Stimulated activated CD4-positive, alpha-beta T cell treated with anti-CD3 and anti-CD28 coated beads, Interleukin-15, amount 100 ng/mL, for 1 hour (primary cell): ENCODE results near the gene TRPV4.

Source experiments
- DNase-seq, 2 donors: peaks; one replicate each; pipeline ENCODE4 v3.0.0-alpha.2; 2020; ENCODE audit warnings: low read depth in 1 of 2, low spot score in 1 of 2

Gene TRPV4

DNA sequence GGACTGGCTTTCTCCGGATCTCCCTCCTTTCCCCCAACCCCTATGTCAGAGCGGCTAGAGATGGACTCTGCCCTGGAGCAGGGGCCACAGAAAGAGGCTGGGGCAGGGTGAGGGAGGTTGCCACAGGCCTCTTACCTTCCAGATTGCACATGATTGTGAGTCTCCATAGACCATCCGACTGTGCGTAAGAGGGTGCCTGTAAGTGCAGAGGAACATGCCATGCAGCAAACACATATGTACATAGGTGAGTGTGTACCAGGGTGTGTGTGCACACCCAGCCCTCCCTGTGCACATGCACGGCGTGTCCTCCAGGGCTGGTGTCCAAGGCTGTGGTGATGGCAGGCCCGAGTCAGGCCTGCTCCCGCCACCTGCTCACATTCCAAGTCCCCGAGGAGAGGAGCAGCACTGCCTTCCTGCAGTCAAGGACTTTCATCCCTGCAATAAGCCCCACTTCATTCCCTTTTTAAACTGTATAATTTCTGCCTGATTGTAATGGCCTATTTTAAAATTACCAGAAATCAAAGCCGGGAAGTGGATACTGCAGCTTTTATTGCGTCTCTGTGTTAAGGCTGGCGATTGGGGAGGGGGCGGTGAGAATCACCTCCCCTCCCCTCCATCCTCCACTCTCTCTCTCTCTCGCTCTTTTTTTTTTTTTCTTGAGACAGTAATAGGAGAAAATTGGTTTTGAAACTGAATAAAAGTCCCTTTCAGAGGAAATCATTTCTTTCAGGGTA lies 91.1 kb downstream of the TRPV4 start:
- no peak for DNase-seq

DNA sequence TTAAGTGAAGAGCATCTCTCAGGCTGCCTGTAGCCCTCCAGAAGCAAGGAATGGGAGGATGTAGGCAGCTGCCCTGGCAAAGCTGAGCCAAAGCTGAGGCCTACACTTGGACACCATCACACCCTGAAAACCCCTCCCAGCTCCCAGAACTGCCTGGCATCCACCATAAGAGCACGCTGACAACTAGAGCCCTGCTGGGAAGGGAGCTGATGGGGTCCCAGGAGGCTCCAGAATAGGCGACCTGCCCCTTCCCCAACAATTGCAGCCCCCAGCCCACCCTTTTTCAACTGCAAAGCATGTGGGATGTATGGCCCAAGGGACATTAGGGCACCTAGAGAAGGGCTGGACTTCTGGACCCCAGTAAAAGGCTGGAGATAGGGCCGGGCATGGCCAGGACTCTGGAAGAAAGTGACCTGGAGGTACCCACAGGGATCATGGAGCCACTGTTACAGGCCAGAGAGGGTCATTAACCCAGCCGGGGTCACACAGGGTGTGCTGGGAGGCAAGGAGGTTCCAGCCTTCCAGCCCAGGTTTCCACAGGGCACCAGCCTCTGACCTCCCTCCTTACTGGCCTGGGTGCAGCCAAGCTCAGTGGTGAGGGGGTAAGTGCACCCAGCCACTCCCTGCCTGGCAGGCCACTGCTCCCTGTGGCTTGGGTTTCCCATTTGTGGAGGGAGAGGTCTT lies 91.8 kb downstream of the TRPV4 start:
- DNase-seq: no peak

DNA sequence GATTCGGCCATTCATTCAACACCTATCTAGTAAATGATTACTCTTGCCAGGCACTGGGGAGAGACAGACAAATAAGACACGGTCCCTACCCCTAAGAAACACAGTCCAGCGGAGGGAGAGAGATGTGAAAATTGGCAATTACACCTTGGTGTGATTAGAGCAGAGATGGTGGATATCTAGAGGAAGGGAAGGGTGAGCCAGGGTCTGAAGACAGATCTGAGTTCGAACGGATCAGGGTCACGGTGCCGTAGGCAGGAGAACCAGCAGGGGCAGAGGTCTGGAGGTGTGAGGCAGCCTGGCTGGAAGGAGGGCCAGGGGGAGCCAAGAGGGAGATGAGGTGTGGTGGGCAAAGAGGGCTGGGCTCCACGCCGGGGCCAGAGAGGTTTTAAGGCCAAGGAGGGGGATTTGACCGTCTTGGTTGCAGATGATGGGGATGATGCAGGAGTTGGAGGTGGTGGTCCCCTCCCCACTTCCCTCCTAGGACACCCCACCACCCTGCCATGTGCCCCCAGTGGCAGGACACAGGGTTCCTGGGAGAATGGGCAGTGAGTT lies 92.4 kb downstream of the TRPV4 start:
- no peak for DNase-seq

DNA sequence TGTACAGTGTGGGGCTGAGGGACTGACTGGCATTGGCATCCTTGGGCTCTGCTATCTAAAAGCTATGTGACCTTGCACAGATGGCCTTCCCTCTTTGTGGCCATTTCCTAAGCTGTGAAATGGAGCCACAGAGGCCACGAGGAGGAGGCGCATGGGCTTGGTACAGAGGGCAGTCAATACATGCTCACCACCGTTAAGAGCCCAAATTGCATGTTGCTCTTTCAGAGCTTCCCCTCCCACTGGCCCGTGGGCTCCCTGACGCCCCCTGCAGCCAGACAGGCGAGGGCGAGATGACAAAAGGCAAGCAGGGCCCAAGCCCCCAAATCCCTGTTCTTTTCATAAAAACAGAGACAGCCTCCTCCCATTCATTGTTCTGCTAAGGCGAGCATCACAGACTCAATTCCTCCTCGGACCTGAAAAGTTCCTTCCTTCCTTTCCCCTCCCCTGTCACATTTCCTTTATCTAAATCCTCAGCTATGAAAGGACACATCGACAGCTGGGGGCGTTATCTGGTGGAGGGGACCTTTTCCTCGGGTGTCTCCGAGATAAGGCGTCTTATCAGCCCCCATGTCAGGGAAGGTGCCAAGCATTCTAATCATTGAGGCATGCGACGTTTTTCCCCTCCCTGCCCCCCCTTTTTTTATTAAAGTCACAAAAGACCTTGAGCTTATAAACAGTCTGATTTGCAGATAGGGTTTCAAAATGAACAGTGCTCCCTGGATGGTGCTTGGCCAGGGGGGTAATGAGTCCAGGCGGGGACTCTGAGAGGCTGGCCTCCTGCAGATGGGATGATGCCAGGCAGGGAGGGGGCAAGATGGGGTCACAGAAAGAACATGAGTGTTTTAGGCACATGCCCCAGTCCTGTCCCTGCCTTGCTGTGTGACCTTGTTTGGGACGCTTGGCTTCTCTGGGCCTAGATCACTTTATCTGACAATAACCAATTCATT lies 93.2 kb downstream of the TRPV4 start:
- DNase-seq: no peak

DNA sequence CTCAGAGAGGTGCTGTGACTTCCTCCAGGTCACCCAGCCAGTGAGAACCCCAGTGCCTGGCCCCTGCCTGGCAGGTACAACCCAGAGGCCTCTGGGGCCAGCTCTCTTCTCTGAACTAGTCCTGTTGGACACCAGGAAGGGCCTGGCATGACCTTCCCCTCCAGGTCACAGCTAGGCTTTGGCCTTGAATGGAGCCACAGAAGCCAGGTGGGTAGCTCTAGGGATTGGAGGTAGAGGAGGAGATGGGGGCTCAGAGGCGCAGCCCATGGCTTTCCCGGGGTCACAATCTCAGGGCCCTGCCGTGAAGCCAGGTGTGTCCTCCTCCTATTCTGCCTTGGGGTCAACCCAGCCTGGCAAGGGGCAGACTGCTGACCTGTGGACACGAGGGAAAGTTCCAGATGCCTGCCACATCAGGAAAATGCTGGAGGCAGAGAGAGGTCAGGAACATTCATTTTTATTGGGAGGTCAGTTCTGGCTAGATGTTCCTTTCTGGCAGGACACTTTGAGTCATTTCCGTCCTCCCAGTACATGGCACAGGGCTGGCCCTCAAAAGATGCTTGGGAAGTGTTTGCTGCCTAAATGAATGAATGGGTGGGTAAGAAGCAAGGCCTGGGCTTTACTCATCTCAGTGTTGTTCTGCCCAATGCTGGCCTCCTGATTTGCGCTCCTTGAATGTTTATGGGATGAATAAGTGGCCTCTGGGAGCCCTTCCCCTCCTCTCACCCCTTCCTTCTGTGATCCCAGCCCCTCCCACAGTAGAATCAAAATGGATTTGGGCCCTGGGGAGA lies 94.1 kb downstream of the TRPV4 start:
- DNase-seq: no peak

DNA sequence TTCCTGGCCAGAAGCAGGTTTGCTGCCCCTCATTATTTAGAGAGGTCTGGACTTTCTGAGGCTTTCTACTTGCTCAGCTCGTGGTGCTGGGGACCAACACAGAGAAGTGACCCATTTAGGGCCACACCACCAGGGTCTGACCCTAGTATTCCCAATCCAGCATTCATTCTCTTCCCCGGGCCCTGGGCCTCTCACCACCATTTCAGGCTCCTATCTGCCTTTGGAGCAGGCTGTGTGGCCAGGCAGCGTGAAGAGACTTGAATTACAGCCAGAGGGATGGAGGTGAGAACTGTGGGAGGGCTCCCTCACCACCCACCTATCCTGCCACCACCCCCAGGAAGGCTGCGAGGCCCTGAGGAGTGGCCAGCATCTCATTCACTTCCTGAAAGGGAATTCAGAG lies 95.0 kb downstream of the TRPV4 start:
- DNase-seq: no peak

DNA sequence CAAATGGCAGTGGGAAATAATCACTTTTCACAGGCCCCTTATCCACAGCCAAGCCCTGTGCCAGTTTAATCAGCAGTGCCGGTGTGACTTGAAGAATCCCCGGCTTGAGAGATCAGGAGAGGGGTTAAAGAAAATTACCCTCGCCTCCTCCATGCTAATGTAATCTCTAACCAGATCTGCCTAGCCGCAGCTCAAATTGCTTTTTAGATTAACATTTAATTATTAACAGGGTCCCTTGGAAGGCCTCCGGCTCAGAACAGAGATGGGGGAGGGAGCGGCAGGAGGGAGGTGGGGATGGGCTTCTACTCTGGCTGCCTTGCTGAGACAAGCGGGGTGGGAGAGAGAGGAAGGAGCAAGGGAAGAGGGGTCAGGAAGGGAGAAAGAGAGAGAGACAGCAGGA lies 95.6 kb downstream of the TRPV4 start:
- no peak for DNase-seq

DNA sequence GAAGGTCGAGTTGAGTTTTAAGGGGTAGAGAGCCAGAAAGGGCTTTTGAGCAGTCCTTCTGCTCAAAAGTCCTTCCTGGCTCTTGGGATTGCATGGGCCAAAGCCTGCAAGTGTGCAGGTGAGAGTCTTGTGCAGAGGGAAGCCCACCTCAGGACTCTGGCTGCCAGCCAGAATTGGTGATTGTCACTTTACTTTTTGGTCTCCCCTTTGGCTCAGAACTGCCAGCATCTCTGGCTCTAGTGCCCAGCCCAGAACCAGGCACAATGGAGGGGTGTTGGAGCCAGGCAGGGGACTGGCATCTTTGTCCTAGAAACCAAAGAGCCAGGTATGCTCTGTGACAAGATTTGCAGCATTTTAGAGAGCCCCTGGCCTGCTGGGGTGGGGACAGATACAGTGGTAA lies 96.1 kb downstream of the TRPV4 start:
- no peak for DNase-seq

DNA sequence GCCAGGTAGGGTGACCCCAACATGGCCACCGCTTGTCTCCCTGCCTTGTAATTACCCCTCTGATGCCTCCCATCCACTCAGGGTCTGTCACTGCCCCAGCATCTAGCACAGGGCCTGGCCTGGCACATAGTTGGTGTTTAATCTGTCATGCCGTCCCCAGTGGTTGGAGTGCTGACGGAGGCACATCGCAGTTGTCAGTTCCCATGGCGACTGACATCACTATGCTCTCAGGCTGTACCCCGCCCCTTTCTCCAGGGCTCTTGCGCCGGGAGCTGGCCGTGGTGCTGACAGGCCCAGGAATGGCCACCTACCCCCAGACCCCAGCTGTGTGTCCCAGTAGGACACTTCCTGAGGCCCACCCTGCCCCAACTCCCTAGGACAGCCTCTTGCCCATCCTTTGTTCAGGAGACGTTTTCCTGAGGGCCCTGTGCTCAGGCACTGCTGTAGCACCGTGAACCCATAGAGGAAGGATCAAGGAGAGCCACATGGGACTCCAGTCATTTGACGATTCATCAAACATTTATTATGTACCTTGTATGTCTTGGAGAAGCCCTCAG lies 96.6 kb downstream of the TRPV4 start:
- no peak for DNase-seq

DNA sequence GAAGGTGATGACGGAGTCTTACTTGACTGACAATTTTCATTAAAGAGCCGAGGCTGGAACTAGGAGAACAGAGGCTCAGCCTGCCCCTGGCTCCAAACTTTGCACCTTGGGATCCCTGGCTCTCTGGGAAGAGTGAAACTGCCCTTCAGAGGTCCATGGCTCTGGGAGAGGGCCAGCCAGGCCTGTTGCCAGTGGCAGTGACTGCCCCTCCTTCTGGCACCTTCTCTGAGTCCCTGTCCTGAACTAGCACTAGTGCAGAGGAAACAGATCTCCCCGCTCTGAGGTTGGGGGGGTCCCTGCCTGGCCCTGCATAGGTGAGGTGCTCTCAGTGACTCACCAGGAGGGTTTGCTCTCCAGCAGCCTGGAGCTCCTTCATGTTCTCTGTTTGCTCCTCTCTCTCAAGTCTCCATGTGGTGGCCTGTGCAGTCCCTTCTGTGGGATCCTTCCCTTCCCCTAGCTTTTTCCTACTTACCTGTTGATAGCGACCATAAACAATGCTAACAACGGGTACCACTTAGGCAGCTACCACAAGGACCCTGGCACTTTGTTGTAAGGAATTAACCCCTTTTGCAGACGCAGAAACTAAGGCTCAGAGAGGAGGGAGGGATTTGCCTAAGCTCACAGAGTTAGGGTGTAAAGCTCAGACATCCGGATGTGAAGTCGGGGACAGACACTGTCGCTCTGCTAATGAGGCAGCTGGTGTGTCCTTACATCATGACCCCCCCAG lies 97.2 kb downstream of the TRPV4 start:
- DNase-seq: no peak

DNA sequence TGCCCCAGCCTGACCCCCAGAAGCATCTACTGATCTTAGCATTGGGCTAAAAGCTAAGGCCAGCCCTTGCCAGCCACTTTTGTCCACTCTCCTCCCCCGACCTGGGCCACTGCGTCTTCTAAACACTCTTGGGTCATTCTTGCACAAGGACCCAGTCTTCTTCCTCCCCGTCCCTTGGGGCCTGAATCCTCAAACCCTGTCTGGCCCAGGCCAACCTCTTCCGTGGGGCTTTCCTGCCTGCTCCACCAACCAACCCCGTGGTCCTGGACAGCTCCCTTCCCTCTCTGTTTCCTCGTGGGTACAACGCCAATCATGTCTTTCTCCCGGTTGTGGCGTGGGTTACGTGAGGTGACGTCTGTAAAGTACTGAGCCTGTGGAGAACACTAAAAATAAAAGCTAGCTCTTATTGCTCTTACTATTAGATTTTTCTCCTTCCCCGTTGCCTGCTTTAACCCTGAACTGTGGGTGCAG lies 98.1 kb downstream of the TRPV4 start:
- DNase-seq: no peak

DNA sequence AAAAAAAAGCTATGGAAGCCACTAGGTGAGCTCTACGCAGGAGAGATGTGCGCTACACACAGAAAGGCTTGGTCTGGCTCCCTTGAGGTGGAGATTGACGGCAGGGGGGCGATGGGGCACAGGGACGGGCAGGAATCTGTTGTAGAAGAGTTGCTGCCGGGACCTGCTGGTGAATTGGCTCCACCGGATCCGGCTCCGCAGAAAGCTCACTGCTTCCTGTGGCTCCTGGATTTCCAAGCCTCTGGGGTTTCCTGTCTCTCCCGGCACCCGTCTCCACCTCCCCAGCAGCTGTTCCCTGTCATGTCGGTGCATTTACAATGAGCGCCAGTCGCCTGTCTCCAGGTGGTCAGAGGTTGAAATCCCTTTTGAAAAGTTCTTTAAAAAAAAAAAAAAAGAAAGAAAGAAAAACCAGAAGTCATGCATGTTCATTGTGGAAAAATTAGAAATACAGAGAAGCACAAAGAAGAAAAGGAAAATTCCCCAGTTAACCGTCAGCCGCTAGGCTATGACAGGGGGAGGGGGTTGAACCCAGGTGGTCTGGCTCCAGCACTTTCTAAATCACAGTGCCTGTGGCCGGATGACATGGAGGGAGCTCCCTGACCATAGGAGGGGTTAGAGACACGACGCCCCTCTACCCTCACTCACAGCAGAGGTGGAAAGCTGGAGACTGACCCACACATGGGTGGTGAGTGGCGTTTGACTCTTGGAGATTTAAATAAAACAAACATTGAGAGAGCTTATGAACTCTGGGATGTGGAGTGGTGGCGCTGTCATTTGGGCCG lies 98.8 kb downstream of the TRPV4 start:
- DNase-seq: no peak
